MM.1S (cell line): ENCODE measurements around the gene ZSCAN26.

Experiments used
- EZH2 ChIP-seq: fragments of 300-600 bp; sonication (generic); optimal IDR thresholded peaks from 2 replicates; pipeline ENCODE3; 2017; ENCODE audit warnings: low read depth, mild to moderate bottlenecking, antibody characterized with exemption, low read length, mixed read lengths
- TF ChIP-seq, protein P1 (sequence below): fragments of 300-600 bp; sonication (generic); IDR thresholded peaks from 2 replicates; pipeline ENCODE4 v1.5.1; 2016; ENCODE audit warnings: antibody characterized with exemption, low read length, mixed read lengths

DNA sequence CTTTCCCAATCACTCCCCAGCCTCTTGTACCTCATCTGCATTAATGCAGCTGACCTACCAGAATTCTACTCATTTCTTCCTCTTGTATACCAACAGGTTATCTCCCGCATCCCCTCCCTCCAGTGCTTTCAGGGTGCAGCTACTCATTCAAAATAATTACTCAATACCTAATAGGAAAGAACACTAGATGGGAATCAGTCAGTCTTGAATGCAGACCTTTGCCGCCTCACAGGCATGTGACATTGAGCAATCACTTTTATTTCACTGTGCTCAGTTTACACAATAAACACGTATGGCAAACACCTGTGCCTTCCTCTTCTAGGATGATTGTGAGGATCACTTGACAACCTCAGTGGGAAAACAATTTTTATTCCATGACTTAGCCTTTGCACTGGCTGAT is 55.7 kb downstream of the ZSCAN26 start:
- TF ChIP-seq, protein P1, sequence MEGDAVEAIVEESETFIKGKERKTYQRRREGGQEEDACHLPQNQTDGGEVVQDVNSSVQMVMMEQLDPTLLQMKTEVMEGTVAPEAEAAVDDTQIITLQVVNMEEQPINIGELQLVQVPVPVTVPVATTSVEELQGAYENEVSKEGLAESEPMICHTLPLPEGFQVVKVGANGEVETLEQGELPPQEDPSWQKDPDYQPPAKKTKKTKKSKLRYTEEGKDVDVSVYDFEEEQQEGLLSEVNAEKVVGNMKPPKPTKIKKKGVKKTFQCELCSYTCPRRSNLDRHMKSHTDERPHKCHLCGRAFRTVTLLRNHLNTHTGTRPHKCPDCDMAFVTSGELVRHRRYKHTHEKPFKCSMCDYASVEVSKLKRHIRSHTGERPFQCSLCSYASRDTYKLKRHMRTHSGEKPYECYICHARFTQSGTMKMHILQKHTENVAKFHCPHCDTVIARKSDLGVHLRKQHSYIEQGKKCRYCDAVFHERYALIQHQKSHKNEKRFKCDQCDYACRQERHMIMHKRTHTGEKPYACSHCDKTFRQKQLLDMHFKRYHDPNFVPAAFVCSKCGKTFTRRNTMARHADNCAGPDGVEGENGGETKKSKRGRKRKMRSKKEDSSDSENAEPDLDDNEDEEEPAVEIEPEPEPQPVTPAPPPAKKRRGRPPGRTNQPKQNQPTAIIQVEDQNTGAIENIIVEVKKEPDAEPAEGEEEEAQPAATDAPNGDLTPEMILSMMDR, result no peak
- no peak for TF ChIP-seq EZH2
